GM12878 (cell line): ENCODE measurements around the gene MEI1. TPM values are rescaled to one million over a fixed set of nuclear protein-coding genes. Genes with fewer than 3 reads are reported as not detected.

Experiments used
- ATAC-seq: fragments of 200-7000 bp; cut with Tn5 transposase; 3 replicates; pipeline ENCODE4 v1.9.1; 2020; ENCODE audit warnings: mild to moderate bottlenecking, moderate library complexity
- BruUV-seq: library from RNA; stranded (reverse); fragments of 400-500 nt; replicated peaks from 2 replicates; lab custom pipeline; 2021; lab: Mats Ljungman, UMichigan
- CTCF ChIA-PET: fragments of 300-600 bp; sonication (Branson Sonifier 250); formaldehyde crosslinking; extraction: SDS; loops from one replicate; lab custom pipeline; 2021; ENCODE audit warnings: inconsistent platforms; lab: Yijun Ruan, JAX
- POLR2A ChIA-PET: fragments of 350-600 bp; formaldehyde crosslinking; extraction: SDS; loops from one replicate; lab custom pipeline; 2021; ENCODE audit warnings: inconsistent platforms; lab: Charles Lee
- RAD21 ChIA-PET: fragments of 300-600 bp; sonication (Branson Sonifier 250); formaldehyde crosslinking; loops from one replicate; lab custom pipeline; 2023; ENCODE audit warnings: antibody characterized with exemption; ENCODE audit not compliant: unreplicated experiment; lab: Charles Lee
- SMC1A ChIA-PET: fragments of 300-600 bp; sonication (Branson Sonifier 250); formaldehyde crosslinking; loops from one replicate; lab custom pipeline; 2023; ENCODE audit not compliant: unreplicated experiment, uncharacterized antibody; lab: Charles Lee
- DNase-seq: peaks from one replicate; pipeline ENCODE4 v3.0.0-alpha.2; 2011; ENCODE audit warnings: low read depth, low spot score
- FAIRE-seq: peaks from 3 replicates; lab custom pipeline; 2011; peaks lifted over from hg19 to GRCh38; lab: Jason Lieb, UNC
- H2AFZ ChIP-seq: 2 replicates; pipeline ENCODE4 v1.6.0; 2011; ENCODE audit warnings: low read depth, low read length, control low read depth; ENCODE audit not compliant: control insufficient read depth
- H3K27ac ChIP-seq: 2 replicates; pipeline ENCODE4 v1.5.1; 2011; ENCODE audit warnings: control low read depth; ENCODE audit not compliant: control insufficient read depth, insufficient read depth
- H3K27me3 ChIP-seq, 2 experiments: replicated peaks in 1 of 2; 2 replicates each; pipeline versions ENCODE4 v1.6.0 to v1.6.1; 2011; ENCODE audit warnings: low read length in 1 of 2; ENCODE audit not compliant: control insufficient read depth in 2 of 2, insufficient read depth in 2 of 2
- H3K36me3 ChIP-seq, 2 experiments: 2 replicates each; pipeline ENCODE4 v1.5.1; 2011; ENCODE audit warnings: low read length in 1 of 2; ENCODE audit not compliant: control insufficient read depth in 2 of 2, insufficient read depth in 2 of 2
- H3K4me1 ChIP-seq: 2 replicates; pipeline ENCODE4 v1.6.1; 2011; ENCODE audit warnings: mild to moderate bottlenecking, low read length, moderate library complexity, mixed read lengths; ENCODE audit not compliant: control insufficient read depth, insufficient read depth
- H3K4me2 ChIP-seq: 2 replicates; pipeline ENCODE4 v1.6.0; 2011; ENCODE audit warnings: control low read depth; ENCODE audit not compliant: control insufficient read depth, insufficient read depth
- H3K4me3 ChIP-seq: fragments of 200-600 bp; sonication (generic); 2 replicates; pipeline ENCODE4 v1.5.1; 2016
- H3K79me2 ChIP-seq: 2 replicates; pipeline ENCODE4 v1.6.0; 2011; ENCODE audit warnings: low read length; ENCODE audit not compliant: control insufficient read depth, insufficient read depth
- H3K9ac ChIP-seq: 2 replicates; pipeline ENCODE4 v1.8.0; 2011; ENCODE audit warnings: low read length, control low read depth, mixed read lengths; ENCODE audit not compliant: control insufficient read depth, insufficient read depth
- H3K9me3 ChIP-seq: replicated peaks from 3 replicates; pipeline ENCODE4 v1.5.1; 2011; ENCODE audit warnings: mild to moderate bottlenecking, low read length; ENCODE audit not compliant: control insufficient read depth, insufficient read depth
- H4K20me1 ChIP-seq: 2 replicates; pipeline ENCODE4 v1.6.0; 2011; ENCODE audit not compliant: control insufficient read depth, insufficient read depth
- MLLT1 ChIP-seq: fragments of 450-650 bp; IDR thresholded peaks from 2 replicates; pipeline ENCODE4 v1.6.1; 2016; ENCODE audit warnings: mild to moderate bottlenecking
- POLR2AphosphoS2 ChIP-seq: IDR thresholded peaks from 2 replicates; pipeline ENCODE4 v1.6.1; 2011; ENCODE audit warnings: low read depth, mild to moderate bottlenecking, low read length, improper control_type of control experiment, moderate library complexity
- ZNF24 ChIP-seq: fragments of 450-650 bp; IDR thresholded peaks from 2 replicates; pipeline ENCODE4 v1.6.1; 2017; ENCODE audit warnings: antibody characterized with exemption, mild to moderate bottlenecking
- WGBS: methylation state at CpG from one replicate; pipeline ENCODE4 v1.1.6; 2016; ENCODE audit warnings: low lambda C conversion rate; ENCODE audit not compliant: insufficient replicate concordance, insufficient coverage; ENCODE audit errors: missing lambda C conversion rate; 5-methylcytosine and 5-hydroxymethylcytosine counted together
- in situ Hi-C: fragments of 300-500 bp; cut with MboI; formaldehyde crosslinking; loops from 9 replicates; pipeline ENCODE4 v1.14.3; 2018; ENCODE audit warnings: mixed read lengths
- intact Hi-C: fragments of 100-400 bp; cut with micrococcal nuclease; formaldehyde crosslinking; loops from one replicate; pipeline ENCODE4 v1.14.2; 2022; ENCODE audit not compliant: unreplicated experiment
- polyA plus RNA-seq, 11 experiments: library from polyadenylated mRNA; depleted of rRNA in 4 of 11; unstranded in 6 of 11; stranded (reverse) in 5 of 11; fragments of >200 nt; fragmentation: Nextera tagmentation in 4 of 11; fragmentation: Illumina TruSeq in 1 of 11; extraction: Ambion mirVana in 4 of 11; extraction: Trizol in 1 of 11; gene quantifications; 1 replicate in 1 of 11; 2 replicates in 10 of 11; pipeline versions ENCODE4 v1.2.1 to v1.2.3, GENCODE V29; 2011 to 2016; ENCODE audit warnings: inconsistent platforms in 2 of 11, missing spikeins in 2 of 11, low read depth in 1 of 11
- total RNA-seq, 4 experiments: library from RNA; depleted of rRNA in 3 of 4; stranded (reverse); fragments of >200 nt in 3 of 4; fragmentation: Illumina TruSeq in 1 of 4; extraction: Trizol in 1 of 4; gene quantifications; 2 replicates each; pipeline versions ENCODE4 v1.2.1 to v1.2.3, GENCODE V29; 2013 to 2021

MEI1 gene
- total and polyA plus RNA-seq, 10 of the 15 experiments (the other 5 are each of a cell fraction or from before 2014, with no cell fraction given) = 27.9 to 48.9 (median 35.8) TPM

DNA sequence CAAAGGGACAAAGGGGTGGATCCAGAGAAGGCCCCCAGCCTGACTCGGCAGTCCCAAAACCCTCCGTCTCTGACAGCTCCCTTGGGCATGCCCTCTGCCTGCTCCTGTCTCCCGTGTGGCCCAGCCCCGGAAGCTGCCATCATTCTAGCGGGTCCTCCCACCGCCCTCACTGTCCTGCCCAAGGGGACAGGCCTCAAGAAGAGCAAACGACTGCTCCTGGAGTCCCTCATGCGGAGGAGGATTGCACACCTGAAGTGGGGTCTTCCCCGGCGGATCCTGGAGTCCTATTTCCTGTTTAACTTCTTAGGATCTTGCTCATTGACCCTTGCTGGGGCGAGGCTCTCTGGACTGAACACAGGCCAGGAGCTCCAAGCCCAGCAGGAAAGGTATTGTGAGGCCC lies 2.6 kb upstream of the MEI1 start:
- in situ Hi-C loops (loop anchor here (5.0 kb wide), 1 partner anchor 246 kb away; no protein-coding TSS in a partner anchor), intact Hi-C loops (loop anchor here (1.0 to 5.0 kb wide), 4 partner anchors 51 to 245 kb away; partner anchors contain the start of gene CCDC134)
- FAIRE-seq (no peak), DNase-seq (no peak), ATAC-seq (peak; percentile 37)
- Histone ChIP-seq H3K4me1 (peaks cover 19% of the 10 kb centered on the region), H4K20me1 (no peaks in the 10 kb centered on the region), H3K36me3 (peaks cover 0 to 4% of the 10 kb centered on the region in 2 experiments; a peak in 1 of 4 replicates), H3K27ac (peak overlapping the region; percentile 48; the same call in 1 of the 2 replicates), H3K9me3 (no peaks in the 10 kb centered on the region; the same call in 2 of the 3 replicates), H3K9ac (peak overlapping the region; percentile 34; the same call in 1 of the 2 replicates), H2AFZ (peak overlapping the region; percentile 85), H3K4me2 (peak overlapping the region; percentile 54), H3K4me3 (no peak overlapping the region), H3K27me3 (no peaks in the 10 kb centered on the region), H3K79me2 (no peaks in the 10 kb centered on the region)
- no TSS peak for BruUV-seq
- ChIA-PET POLR2A (interaction anchor here (0.6 to 3.8 kb wide), 11 partner anchors 49 to 756 kb away, joined by 3 to 27 read pairs (median 5); partner anchors contain the start of genes CCDC134, CENPM and SREBF2), SMC1A (interaction anchor here (0.7 to 3.8 kb wide), 33 partner anchors 9 to 788 kb away, joined by 3 to 50 read pairs (median 6); partner anchors contain the start of genes CCDC134 and SNU13), CTCF (interaction anchor here (0.6 to 4.3 kb wide), 78 partner anchors 9 to 438 kb away, joined by 3 to 75 read pairs (median 7); partner anchors contain the start of genes CCDC134, CENPM, NDUFA6 and PMM1), RAD21 (interaction anchor here (0.7 to 3.7 kb wide), 50 partner anchors 8 to 747 kb away, joined by 3 to 58 read pairs (median 4); partner anchors contain the start of genes CCDC134, CENPM, NDUFA6 and SMIM45)
- WGBS = 56% methylated on average over 8 of the region's 11 CpGs
- TF ChIP-seq MLLT1 = 0 out of 2 replicates have a peak, but pooled peaks have one; percentile 30
- no peak for TF ChIP-seq POLR2AphosphoS2
- no peak for TF ChIP-seq ZNF24
